Measurements from ENCODE around the gene TCP11L1.
"Not testable (repeated sequence)": the region's sequence is repeated elsewhere in the genome, so short reads cannot be mapped to it uniquely, and the experiment has no call there.

TCP11L1 gene

GRCh38 chr11:33028537-33028914 is 10.8 kb upstream of the TCP11L1 start:
- in situ Hi-C loops (cut with HindIII; ENCODE audit: low sequenced_read_pairs): no loop called here

GRCh38 chr11:33029218-33029617 is 10.2 kb upstream of the TCP11L1 start:
- in situ Hi-C loops (cut with HindIII; ENCODE audit: low sequenced_read_pairs): not testable (repeated sequence)

- in situ Hi-C loops (cut with HindIII; ENCODE audit: low sequenced_read_pairs): no loop called here
These were observed 5.9 kb upstream of the TCP11L1 start for GRCh38 chr11:33033493-33033892.

GRCh38 chr11:33035011-33035410 is 4.4 kb upstream of the TCP11L1 start:
- in situ Hi-C loops (cut with HindIII; ENCODE audit: low sequenced_read_pairs): no loop called here

- in situ Hi-C loops (cut with HindIII; ENCODE audit: low sequenced_read_pairs): no loop called here
These were observed 875 bp downstream of the TCP11L1 start for GRCh38 chr11:33040033-33040861.

- in situ Hi-C loops (cut with HindIII; ENCODE audit: low sequenced_read_pairs): no loop called here
These were observed 1.6 kb downstream of the TCP11L1 start for GRCh38 chr11:33040862-33041453.

GRCh38 chr11:33043221-33043830 is 4.0 kb downstream of the TCP11L1 start:
- in situ Hi-C loops (cut with HindIII; ENCODE audit: low sequenced_read_pairs): no loop called here

GRCh38 chr11:33044285-33044756 is 4.9 kb downstream of the TCP11L1 start:
- in situ Hi-C loops (cut with HindIII; ENCODE audit: low sequenced_read_pairs): no loop called here

- in situ Hi-C loops (cut with HindIII; ENCODE audit: low sequenced_read_pairs): no loop called here
These were observed 6.3 kb downstream of the TCP11L1 start for GRCh38 chr11:33045551-33046255.

GRCh38 chr11:33048701-33049100 is 9.3 kb downstream of the TCP11L1 start:
- in situ Hi-C loops (cut with HindIII; ENCODE audit: low sequenced_read_pairs): not testable (repeated sequence)

- in situ Hi-C loops (cut with HindIII; ENCODE audit: low sequenced_read_pairs): not testable (repeated sequence)
These were observed 10.4 kb downstream of the TCP11L1 start for GRCh38 chr11:33049565-33050408.

GRCh38 chr11:33052231-33052630 is 12.9 kb downstream of the TCP11L1 start:
- in situ Hi-C loops (cut with HindIII; ENCODE audit: low sequenced_read_pairs): no loop called here

- in situ Hi-C loops (cut with HindIII; ENCODE audit: low sequenced_read_pairs): no loop called here
These were observed 16.0 kb downstream of the TCP11L1 start for GRCh38 chr11:33055375-33055774.

- in situ Hi-C loops (cut with HindIII; ENCODE audit: low sequenced_read_pairs): no loop called here
These were observed 17.9 kb downstream of the TCP11L1 start for GRCh38 chr11:33057284-33057683.

- in situ Hi-C loops (cut with HindIII; ENCODE audit: low sequenced_read_pairs): no loop called here
These were observed 20.1 kb downstream of the TCP11L1 start for GRCh38 chr11:33059331-33060007.

GRCh38 chr11:33060271-33060670 is 20.9 kb downstream of the TCP11L1 start:
- in situ Hi-C loops (cut with HindIII; ENCODE audit: low sequenced_read_pairs): no loop called here

- in situ Hi-C loops (cut with HindIII; ENCODE audit: low sequenced_read_pairs): no loop called here
These were observed 22.8 kb downstream of the TCP11L1 start for GRCh38 chr11:33062137-33062536.

- in situ Hi-C loops (cut with HindIII; ENCODE audit: low sequenced_read_pairs): no loop called here
These were observed 24.0 kb downstream of the TCP11L1 start for GRCh38 chr11:33063326-33063881.

- in situ Hi-C loops (cut with HindIII; ENCODE audit: low sequenced_read_pairs): no loop called here
These were observed 24.9 kb downstream of the TCP11L1 start for GRCh38 chr11:33064033-33064825.

All from DLD1 (cell line).